K562 (cell line): ENCODE data around the gene NUP62. TPM values are rescaled to one million over a fixed set of nuclear protein-coding genes. Genes with fewer than 3 reads are reported as not detected.
A peak's percentile ranks its signal among the peaks of the same experiment; 100 is the strongest.

Experiments used
- ATAC-seq: fragments of 200-7000 bp; cut with Tn5 transposase; 3 replicates; pipeline ENCODE4 v1.9.1; 2020; ENCODE audit warnings: moderate library complexity
- BruUV-seq: library from RNA; stranded (reverse); fragments of 400-500 nt; replicated peaks from 2 replicates; lab custom pipeline; 2021; lab: Mats Ljungman, UMichigan
- CTCF ChIA-PET: fragments of 300-600 bp; formaldehyde crosslinking; extraction: SDS; loops from one replicate; lab custom pipeline; 2021; ENCODE audit warnings: low intra/inter-chr PET ratio; lab: Yijun Ruan, JAX
- POLR2A ChIA-PET: fragments of 300-600, 350-650 bp; sonication (Branson Sonifier 250); formaldehyde crosslinking; extraction: SDS; loops from one replicate; lab custom pipeline; 2021; ENCODE audit warnings: antibody characterized with exemption, inconsistent platforms; lab: Yijun Ruan, JAX
- DNase-seq, 4 experiments: peaks; one replicate each; pipeline versions ENCODE4 v3.0.0 to v3.0.0-alpha.2; 2011 to 2018; ENCODE audit warnings: low spot score in 3 of 4, mixed read lengths in 3 of 4; ENCODE audit errors: extremely low read depth in 1 of 4
- FAIRE-seq: peaks from 2 replicates; lab custom pipeline; 2011; peaks lifted over from hg19 to GRCh38; lab: Jason Lieb, UNC
- H2AFZ ChIP-seq: 2 replicates; pipeline ENCODE4 v1.6.0; 2011; ENCODE audit warnings: low read depth, low read length, control low read depth, inconsistent platforms
- H3K27ac ChIP-seq: fragments of 200-600 bp; 3 replicates; pipeline ENCODE4 v1.8.0; 2011; ENCODE audit warnings: low read depth, mild to moderate bottlenecking, control low read depth, inconsistent platforms, low read length, moderate library complexity, mixed read lengths; ENCODE audit errors: extremely low read depth
- H3K27me3 ChIP-seq, 2 experiments: fragments of 300-600 bp in 1 of 2; 2 replicates in 1 of 2; 3 replicates in 1 of 2; pipeline versions ENCODE4 v1.6.0 to v1.8.0; 2011; ENCODE audit warnings: inconsistent platforms in 2 of 2, low read length in 2 of 2, mild to moderate bottlenecking in 1 of 2, mixed read lengths in 1 of 2, moderate library complexity in 1 of 2; ENCODE audit not compliant: control insufficient read depth in 2 of 2, insufficient read depth in 2 of 2
- H3K36me3 ChIP-seq: fragments of 300-600 bp; 3 replicates; pipeline ENCODE4 v1.8.0; 2011; ENCODE audit warnings: mild to moderate bottlenecking, low read length, inconsistent platforms; ENCODE audit not compliant: control insufficient read depth, insufficient read depth
- H3K4me1 ChIP-seq, 2 experiments: fragments of 200-600 bp in 1 of 2; replicated peaks in 1 of 2; 2 replicates in 1 of 2; 3 replicates in 1 of 2; pipeline versions ENCODE4 v1.5.1 to v1.8.0; 2011; ENCODE audit warnings: inconsistent platforms in 2 of 2, low read length in 2 of 2, mild to moderate bottlenecking in 1 of 2, mixed read lengths in 1 of 2, moderate library complexity in 1 of 2; ENCODE audit not compliant: control insufficient read depth in 2 of 2, insufficient read depth in 2 of 2
- H3K4me2 ChIP-seq: 2 replicates; pipeline ENCODE4 v1.6.1; 2011; ENCODE audit warnings: low read length, control low read depth, inconsistent platforms, mixed read lengths; ENCODE audit not compliant: insufficient read depth
- H3K4me3 ChIP-seq: fragments of 200-600 bp; sonication (generic), shearing (Covaris generic); 2 replicates; pipeline ENCODE4 v1.5.1; 2016; ENCODE audit warnings: control low read depth, inconsistent platforms
- H3K79me2 ChIP-seq: fragments of 200-600 bp; 3 replicates; pipeline ENCODE4 v1.8.0; 2011; ENCODE audit warnings: low read length, inconsistent platforms; ENCODE audit not compliant: control insufficient read depth, insufficient read depth
- H3K9ac ChIP-seq, 2 experiments: 2 replicates each; pipeline versions ENCODE4 v1.6.0 to v1.6.1; 2011; ENCODE audit warnings: low read depth in 2 of 2, low read length in 2 of 2, control low read depth in 1 of 2, inconsistent platforms in 1 of 2, mild to moderate bottlenecking in 1 of 2, mixed read lengths in 1 of 2; ENCODE audit not compliant: insufficient read depth in 1 of 2
- H3K9me1 ChIP-seq: one replicate; pipeline ENCODE4 v1.6.0; 2011; ENCODE audit warnings: inconsistent platforms, mild to moderate bottlenecking, low read length, moderate library complexity; ENCODE audit not compliant: control insufficient read depth, insufficient read depth
- H3K9me3 ChIP-seq: replicated peaks from 2 replicates; pipeline ENCODE4 v1.5.1; 2011; ENCODE audit warnings: low read depth, low read length, inconsistent platforms; ENCODE audit not compliant: control insufficient read depth, insufficient read depth
- H4K20me1 ChIP-seq: replicated peaks from 2 replicates; pipeline ENCODE4 v1.6.1; 2011; ENCODE audit warnings: low read length, inconsistent platforms, mixed read lengths; ENCODE audit not compliant: control insufficient read depth, insufficient read depth
- NRF1 ChIP-seq, 2 experiments: fragments of 450-650 bp; IDR thresholded peaks in 1 of 2; conservative IDR thresholded peaks in 1 of 2; 2 replicates each; pipeline ENCODE4 v1.6.1; 2014; ENCODE audit warnings: mild to moderate bottlenecking in 2 of 2
- PCBP1 ChIP-seq: fragments of 200-400 bp; formaldehyde crosslinking; IDR thresholded peaks from 2 replicates; pipeline ENCODE4 v1.6.1; 2018; ENCODE audit warnings: mild to moderate bottlenecking, low read depth, low read length; ENCODE audit not compliant: poor library complexity, severe bottlenecking
- WGBS: fragments of 100-300 bp; shearing (Covaris generic); methylation state at CpG from one replicate; pipeline ENCODE4 v1.1.6; 2016; ENCODE audit warnings: low coverage, mixed read lengths; ENCODE audit not compliant: insufficient coverage; ENCODE audit errors: missing lambda C conversion rate; 5-methylcytosine and 5-hydroxymethylcytosine counted together
- in situ Hi-C: fragments of 300-500 bp; cut with MboI; formaldehyde crosslinking; loops from 4 replicates; pipeline ENCODE4 v1.15.0; 2018; ENCODE audit warnings: inconsistent platforms, mixed read lengths
- intact Hi-C: fragments of 100-400 bp; cut with micrococcal nuclease; formaldehyde crosslinking; loops from 2 replicates; pipeline ENCODE4 v1.14.2; 2022
- polyA plus RNA-seq, 8 experiments: library from polyadenylated mRNA; depleted of rRNA in 4 of 8; stranded (reverse) in 5 of 8; unstranded in 3 of 8; fragments of >200 nt; fragmentation: Nextera tagmentation in 2 of 8; fragmentation: Illumina TruSeq in 1 of 8; extraction: Ambion mirVana in 2 of 8; extraction: Trizol in 1 of 8; gene quantifications; 2 replicates each; pipeline versions ENCODE4 v1.2.1 to v1.2.3, GENCODE V29; 2011 to 2014; ENCODE audit warnings: inconsistent platforms in 1 of 8, missing spikeins in 1 of 8
- total RNA-seq, 7 experiments: library from RNA; depleted of rRNA in 6 of 7; stranded (reverse); fragments of >200 nt in 6 of 7; fragmentation: Illumina TruSeq in 2 of 7; extraction: Trizol in 2 of 7; gene quantifications; 2 replicates each; pipeline versions ENCODE4 v1.2.1 to v1.2.3, GENCODE V29; 2011 to 2021; ENCODE audit warnings: low replicate concordance in 1 of 7

The NUP62 gene
- total and polyA plus RNA-seq, 9 of the 15 experiments (the other 6 are each of a cell fraction or from before 2014, with no cell fraction given), result 16.9 to 109 (median 66.0) TPM

GRCh38 chr19:49894879-49895565 is 34.3 kb downstream of the NUP62 start:
- WGBS, result 19% methylated on average over 16 of the region's 17 CpGs
- peaks cover 3% of the 10 kb centered on the region; the same call in 1 of the 2 replicates for H4K20me1 ChIP-seq
- H3K4me2 ChIP-seq, result no peak overlapping the region
- DNase-seq (no peak), ATAC-seq (no peak)
- in situ Hi-C loops, result loop anchor here (5.0 kb wide), 1 partner anchor 87 kb away; no protein-coding TSS in a partner anchor
- H2AFZ ChIP-seq, result no peak overlapping the region
- CTCF ChIA-PET, result no interaction called here
- TF ChIP-seq NRF1 (conservative IDR thresholded peaks at IDR 0.05 in 1 of 2, IDR thresholded peaks at IDR 0.05 in 1 of 2) (peak; percentile 57 to 62; a peak in 3 of 4 replicates), PCBP1 (no peak)
- TF ChIP-seq, all 486 proteins: peak for 1
- POLR2A ChIA-PET, result interaction anchor here (0.9 to 2.1 kb wide), 7 partner anchors 8 to 45 kb away, joined by 3 to 8 read pairs (median 4); no protein-coding TSS in a partner anchor
- no peaks in the 10 kb centered on the region for H3K9me3 ChIP-seq
- H3K27ac ChIP-seq, result no peak overlapping the region
- H3K9ac ChIP-seq, result peak overlapping the region in 1 of 2 experiments; percentile 43; a peak in 1 of 4 replicates
- FAIRE-seq, result no peak
- H3K36me3 ChIP-seq, result no peaks in the 10 kb centered on the region
- no peaks in the 10 kb centered on the region for H3K79me2 ChIP-seq
- peaks cover 2 to 14% of the 10 kb centered on the region in 2 experiments; a peak in 3 of 5 replicates for H3K27me3 ChIP-seq
- intact Hi-C loops, result no loop called here
- H3K4me3 ChIP-seq, result no peak overlapping the region
- no TSS peak for BruUV-seq
- peaks cover 7% of the 10 kb centered on the region for H3K9me1 ChIP-seq
- H3K4me1 ChIP-seq, result peaks cover 4 to 44% of the 10 kb centered on the region in 2 experiments; a peak in 4 of 5 replicates
